HG03571 (cell line): Measurements from ENCODE around the gene GMCL2.
"Not testable (repeated sequence)": the region's sequence is repeated elsewhere in the genome, so short reads cannot be mapped to it uniquely, and the experiment has no call there.

Experiments
- ATAC-seq: cut with Tn5 transposase; IDR thresholded peaks from one replicate; pipeline ENCODE4 v1.9.1; 2021; ENCODE audit not compliant: unreplicated experiment

The GMCL2 gene

DNA sequence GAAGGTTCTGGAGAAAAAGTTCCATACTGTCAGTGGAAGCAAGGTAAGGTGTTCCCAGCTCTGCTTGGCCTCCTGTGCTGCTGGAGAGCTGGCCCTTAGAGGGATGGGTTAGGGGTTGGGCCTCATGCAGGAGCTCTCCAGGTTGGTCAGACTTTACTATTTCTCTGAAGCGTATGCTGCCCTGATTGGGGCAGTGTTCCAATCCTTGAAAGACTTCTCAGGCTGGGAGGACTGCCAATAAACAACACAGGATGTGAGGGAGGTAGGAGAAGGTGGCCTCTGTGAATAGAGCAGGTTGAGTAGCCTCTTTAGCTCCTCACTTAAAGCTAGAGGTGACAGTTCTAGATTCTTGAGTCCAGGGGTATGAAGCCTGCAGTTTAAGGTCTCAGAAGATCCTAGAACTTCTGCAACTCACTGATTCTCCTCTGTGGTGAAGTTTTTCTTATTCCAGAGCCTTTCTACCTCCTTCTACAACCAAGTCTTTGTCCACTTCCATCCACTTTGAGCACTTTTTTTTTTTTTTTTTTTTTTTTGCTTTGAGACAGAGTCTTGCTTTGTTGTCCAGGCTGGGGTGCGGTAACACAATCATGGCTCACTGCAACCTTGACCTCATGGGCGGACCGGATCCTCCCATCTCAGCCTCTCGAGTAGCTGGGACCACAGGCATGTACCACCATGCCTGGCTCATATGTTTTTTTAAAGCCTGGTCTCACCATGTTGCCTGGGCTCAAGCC, 20.2 kb upstream of the GMCL2 start:
- ATAC-seq: no peak

DNA sequence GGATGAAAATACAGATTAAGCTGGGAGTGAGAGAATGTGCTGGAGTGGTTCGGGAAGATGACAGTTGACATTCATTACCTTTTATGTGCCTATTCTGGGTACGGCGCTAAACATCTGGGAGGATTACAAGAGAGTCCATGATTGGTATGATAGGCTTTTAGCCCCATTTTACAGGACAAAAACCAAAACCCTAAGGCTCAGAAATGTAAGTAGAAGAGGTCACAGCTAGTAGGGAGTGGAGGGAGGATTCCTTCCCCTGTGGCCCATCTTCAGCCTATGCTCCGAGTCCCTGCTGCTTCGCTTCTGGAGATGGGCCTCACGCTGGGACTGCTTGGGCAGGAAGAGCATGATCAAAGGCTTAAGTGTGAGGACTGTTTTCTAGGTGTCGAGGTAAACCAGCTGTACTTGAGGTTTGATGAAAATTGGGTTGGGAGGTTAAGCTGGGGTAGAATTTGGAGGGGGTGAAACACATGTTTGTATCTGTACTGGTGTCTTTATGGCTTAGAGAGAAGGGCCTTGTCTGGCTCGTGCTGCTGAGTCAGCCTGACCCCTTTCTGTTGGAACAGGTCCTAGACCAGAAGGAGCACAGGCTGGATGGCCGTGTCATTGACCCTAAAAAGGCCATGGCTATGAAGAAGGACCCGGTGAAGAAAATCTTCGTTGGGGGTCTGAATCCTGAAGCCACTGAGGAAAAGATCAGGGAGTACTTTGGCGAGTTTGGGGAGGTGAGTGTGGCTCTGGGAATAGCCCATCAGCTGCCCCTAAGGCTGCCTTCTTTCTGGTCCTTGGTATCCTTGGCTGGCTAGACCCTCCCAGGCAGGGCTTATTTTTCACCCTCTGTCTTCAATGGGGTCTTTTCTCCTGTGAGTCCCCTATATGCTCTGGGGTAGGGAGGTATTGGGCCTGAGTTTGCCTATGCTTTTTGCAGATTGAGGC, 19.3 kb upstream of the GMCL2 start:
- no peak for ATAC-seq

DNA sequence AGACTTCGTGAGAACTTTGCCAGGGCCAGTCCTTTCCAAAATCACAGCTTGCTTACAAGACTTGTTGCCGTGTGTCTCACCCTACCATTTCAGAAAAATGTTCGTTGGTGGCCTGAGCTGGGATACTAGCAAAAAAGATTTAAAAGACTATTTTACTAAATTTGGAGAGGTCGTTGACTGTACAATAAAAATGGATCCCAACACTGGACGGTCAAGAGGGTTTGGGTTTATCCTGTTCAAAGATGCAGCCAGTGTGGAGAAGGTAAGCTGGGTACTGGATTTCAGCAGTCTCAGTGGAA, 18.5 kb upstream of the GMCL2 start:
- ATAC-seq: no peak

DNA sequence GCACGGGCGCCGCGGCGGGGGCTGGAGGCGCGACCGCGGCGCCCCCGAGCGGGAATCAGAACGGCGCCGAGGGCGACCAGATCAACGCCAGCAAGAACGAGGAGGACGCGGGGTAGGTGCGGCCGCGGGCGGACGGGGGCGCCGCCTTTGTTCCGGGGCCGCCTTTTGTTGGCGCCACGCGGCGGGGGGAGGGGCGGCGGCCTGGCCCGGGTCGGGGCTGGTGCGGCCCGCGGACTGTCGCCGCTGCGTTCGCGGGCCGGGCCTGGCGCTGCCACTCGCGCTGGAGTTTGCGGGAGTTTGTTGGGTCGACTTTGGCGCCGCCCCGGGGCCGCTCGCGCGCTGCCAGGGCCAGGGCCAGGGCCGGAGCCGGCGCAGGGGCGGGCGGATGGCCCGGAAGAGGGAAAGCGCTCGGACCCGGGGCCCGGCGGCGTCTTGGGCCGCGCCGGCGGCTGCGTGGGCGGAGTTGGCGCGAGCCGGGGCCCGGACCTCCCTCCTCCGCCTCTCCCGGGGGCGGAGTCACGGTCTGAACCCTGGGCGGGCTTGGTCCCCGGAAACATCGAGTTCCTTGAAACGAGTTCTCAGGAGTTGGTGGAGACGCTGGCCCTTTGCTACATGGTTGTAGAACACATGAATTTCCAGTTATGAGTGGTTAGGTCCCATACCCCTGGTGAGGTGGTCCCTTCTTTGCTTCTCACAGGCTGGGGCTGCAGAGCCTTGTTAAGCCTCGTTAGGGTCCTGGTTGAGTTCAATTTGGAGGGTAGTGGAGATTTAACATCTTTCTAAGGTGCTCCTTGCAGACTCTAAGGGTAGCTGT, 18.0 kb upstream of the GMCL2 start:
- peak; percentile 48 for ATAC-seq

DNA sequence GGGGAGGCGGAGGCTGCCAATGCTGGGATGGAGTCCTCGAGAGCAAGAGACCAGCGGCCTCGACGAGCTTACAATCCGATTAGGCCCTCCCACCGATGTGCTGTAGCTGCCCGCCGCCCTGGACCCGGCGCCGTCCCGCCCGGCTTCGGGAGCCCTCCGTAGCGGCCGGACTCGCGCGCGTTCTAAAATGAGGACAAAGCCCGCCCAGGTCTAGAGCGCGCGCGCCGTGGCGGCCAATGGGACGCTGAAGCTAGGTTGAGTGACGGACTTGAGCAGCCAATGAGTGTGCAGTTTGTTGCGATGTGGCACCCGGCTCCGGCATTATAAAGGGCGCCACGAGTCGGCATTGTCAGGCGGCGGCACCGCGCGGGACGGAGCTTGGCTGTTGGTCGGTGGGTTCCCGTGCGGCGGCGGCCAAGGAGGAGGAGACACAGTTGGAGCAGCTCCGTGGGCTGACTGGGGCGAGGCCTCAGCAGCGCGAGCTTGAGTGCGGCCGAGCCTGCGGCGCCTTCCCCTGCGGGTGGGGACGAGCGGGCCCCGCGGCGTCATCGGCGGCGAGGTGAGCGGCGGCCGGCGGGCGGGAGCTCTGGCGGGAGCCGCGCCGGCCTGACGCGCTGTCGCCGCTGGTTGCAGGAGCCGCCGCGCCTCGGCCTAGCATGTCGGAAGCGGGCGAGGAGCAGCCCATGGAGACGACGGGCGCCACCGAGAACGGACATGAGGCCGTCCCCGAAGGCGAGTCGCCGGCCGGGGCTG, 17.2 kb upstream of the GMCL2 start, which contains the start of gene HNRNPAB:
Gene HNRNPAB (plus strand): TSS at position 352 of the 753 bp plus-strand sequence. CDS start 305 bp downstream, at position 657.
- peak; percentile 76 for ATAC-seq

DNA sequence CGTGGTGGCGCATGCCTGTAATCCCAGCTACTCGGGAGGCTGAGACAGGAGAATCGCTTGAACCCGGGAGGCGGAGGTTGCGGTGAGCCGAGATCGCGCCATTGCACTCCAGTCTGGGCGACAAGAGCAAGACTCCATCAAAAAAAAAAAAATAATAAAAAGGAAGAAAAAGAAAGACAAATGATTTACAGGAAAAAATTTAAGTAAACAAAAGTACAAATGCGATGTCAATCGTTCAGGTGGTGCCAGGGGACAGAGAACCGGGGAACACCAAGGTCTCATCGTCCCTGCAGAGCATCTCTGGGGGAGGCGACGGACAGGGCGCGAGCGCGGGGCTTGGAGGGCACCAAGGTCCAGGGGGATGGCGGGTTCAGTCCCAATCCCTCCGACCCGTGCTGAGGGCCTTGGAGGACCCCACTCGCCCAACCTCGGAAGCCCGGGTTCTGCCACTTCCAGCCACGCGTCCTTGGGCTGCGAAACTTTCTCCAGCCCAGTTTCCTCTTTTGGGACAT, 16.6 kb upstream of the GMCL2 start:
- no peak for ATAC-seq

DNA sequence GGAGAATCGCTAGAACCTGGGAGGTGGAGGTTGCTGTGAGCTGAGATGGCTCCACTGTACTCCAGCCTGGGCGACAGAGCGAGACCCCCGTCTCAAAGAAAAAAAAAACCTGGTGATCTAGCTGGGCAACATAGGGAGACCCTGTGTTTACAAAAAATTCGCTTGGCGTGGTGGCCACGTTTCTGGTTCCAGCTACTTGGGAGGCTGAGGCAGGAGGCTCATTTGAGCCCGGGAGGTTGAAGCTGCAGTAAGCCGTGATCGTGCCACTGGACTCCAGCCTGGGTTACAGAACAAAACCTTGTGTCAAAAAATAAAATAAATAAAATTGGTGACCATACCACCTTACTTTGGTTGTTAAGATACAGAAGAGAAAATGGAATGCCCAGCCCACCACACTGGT, 15.4 kb upstream of the GMCL2 start:
- ATAC-seq: no peak

DNA sequence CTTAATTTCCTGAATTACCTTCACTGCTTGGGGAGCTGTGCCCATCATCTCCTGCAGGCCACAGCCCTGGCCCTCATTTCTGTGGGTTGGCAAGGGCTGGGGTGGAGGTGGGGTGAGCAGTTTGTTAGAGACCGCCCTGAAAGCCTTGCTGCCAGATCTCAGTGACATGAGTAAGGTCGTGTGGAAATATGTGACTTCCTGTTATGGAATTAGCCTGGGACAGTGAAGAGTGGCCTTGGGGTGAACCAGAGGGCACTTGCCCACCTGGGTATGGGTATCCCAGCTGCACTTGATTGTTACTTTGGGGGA, 14.7 kb upstream of the GMCL2 start:
- no peak for ATAC-seq

DNA sequence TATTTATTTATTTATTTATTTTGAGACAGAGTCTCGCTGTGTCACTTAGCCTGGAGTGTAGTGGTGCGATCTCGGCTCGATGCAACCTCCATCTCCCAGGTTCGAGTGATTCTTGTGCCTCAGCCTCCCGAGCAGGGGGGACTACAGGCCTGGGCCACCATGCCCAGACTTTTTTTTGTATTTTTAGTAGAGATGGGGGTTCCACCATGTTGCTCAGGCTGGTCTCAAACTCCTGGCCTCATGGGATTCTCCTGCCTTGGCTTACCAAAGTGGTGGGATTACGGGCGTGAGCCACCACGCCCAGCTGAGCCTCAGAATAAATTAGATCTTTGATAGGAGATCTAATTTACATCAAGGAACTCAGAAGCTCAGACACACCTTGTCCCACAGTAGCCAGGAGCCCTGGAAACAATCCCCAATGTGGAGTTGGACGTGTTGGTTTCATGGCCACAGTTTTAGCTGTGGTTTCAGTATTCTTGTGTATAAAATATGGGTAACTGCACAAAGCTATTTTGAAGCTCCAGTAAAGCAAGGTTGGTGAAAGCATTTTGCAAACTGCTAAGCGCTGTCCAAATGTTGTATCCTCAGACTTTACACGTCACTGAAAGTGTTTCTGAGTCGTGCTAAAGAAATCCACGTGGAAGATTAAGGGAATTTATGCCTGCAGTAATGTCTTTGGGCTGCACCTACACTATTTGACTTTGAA, 14.2 kb upstream of the GMCL2 start:
- no peak for ATAC-seq

DNA sequence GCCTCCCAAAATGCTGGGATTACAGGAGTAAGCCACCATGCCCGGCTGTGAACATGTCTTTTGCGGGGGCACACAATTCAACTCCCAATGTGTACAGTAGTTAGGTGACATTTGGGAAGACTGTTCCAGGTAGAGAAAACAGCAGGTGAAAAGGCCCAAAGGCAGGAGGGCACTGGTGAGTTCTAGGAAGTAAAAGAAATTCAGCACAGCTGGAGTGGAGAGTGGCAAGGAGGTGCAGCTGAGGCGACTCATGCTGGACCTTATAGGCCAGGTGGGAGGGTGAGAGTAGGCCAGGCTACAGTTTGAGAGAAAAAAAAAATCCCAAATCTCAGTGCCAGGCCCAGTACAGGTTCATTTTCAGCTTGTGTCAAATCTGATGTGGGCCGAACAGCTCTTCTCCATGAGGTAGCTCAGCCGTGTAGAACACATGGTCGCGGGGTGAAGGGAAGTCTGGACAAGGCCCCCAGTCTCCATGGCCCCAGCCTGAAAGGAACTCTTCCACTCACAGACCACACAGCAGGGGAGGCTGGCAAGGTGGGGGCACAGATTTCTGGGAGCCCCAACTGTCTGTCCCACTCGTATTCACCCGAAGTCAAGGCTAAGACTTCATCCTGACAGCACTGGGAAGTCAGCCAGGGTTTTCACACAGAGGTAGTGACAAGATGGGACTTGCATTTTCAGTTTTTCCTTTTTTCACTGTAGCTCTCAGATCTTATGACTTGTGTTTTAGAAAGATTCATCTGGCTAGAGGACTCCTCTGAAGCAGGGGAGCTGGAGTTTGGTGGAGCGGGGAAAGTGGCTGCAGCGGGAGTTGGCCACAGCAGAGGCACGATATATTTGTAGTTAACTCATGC, 12.6 kb upstream of the GMCL2 start:
- ATAC-seq: no peak

DNA sequence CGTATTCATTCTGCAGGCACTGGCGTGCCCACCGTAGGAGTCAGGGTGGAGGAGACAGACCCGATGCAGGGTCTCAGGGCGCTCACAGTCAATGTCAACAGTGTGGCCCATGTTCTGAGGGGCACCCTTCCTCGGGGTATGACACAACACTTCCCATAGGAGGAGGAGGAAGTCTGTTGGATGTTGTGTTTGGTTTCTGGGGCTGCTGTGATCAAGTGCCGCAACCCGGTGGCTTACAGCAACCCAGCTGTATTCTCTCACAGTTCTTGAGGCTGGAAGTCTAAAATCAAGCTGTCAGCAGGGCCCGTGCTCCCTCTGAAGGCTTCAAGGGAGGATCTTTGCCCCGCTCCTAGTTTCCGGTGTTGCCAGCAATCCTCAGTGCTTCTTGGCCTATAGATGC, 11.5 kb upstream of the GMCL2 start:
- no peak for ATAC-seq

DNA sequence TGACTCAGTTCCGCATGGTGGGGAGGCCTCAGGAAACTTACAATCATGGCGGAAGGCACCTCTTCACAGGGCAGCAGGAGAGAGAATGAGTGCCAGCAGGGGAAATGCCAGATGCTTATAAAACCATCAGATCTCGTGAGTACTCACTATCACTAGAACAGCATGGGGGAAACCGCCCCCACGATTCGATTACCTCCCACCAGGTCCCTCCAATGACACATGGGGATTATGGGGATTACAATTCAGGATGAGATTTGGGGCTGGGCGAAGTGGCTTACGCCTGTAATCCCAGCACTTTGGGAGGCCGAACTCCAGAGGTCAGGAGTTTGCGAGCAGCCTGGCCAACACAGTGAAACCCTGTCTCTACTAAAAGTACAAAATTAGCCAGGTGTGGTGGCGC, 11.0 kb upstream of the GMCL2 start:
- not testable (repeated sequence) for ATAC-seq

DNA sequence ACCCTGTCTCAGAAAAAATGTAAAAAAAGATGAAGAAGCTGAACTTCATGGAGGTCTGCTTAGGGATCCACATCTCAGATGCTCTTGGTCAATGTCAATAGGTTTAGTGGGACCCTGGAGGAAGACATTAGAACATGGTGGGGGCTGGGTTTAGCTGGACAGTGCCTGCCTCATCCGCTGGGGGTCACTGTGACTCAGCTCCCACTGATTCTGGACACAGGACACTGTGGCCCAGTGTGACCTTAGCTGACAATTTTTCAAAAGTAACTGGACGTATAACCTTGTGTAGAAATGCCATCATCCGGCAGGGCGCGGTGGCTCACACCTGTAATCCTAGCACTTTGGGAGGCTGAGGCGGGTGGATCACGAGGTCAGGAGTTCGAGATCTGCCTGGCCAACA, 9.8 kb upstream of the GMCL2 start:
- ATAC-seq: no peak

DNA sequence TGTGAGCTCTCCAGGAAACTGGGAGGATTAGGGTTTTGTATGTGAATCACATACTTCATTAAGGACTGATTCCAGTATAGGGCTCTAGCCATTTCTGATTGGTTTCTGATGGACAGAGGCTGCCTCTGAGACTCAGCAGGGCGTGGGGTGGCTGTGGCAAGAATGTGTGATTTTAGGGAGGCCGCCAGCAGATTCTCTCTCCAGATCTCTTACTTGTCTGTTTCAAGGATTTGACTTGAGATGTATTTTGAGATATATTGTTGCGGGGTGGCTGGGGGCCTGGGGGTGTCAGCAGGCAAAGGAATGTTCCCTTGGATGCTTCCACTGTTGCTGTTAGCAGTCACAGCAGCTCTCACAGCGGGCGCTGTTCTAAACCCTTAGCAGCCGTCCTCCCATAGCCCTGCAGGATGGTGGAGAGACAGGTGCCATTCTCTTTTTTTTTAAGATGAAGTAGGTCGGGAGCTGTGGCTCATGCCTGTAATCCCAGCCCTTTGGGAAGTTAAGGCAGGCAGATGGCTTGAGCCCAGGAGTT, 9.2 kb upstream of the GMCL2 start:
- no peak for ATAC-seq

DNA sequence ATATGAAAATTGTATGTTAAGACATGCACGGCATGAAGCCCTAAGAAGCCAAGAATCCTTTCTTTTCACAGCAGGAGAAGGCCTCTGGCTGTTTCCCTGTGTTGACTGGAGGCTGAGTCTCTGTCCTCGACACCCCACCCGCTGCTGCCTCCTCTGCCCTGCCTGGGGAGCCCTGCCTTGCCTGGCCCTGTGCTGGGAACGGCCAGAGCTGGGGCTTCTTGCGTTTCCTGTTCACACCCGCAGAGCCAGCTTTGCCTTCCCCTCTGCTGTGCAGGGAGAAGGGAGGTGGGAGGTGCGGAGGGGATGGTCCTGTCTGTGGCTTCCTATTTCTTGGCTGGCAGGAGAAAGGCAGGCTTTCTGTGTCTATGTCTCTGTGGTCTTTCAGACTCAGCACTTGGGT, 6.9 kb upstream of the GMCL2 start:
- no peak for ATAC-seq

DNA sequence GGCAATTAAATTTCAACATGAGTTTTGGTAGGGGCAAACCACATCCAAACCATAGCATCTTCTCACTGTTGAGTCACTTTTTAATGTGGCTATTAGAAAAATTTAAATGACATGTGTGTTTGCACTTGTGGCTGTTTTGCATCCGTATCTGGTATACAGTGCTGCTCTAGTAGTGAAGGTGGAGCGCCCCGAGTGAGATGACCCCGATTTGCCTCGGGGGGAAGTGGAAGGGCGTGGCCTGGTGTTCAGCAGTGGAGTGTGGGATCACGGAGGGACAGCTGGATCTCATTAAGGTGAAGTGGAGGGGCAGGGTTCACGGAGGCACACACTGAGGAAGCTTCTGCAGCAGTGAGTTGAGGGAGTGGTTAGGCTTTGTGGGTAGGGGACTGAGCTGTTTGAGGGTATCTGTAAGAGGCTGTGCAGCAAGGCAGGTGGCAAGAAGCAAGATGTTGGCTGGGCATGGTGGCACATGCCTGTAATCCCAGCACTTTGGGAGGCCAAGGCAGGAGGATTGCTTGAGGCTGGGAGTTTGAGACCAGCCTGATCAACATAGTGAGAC, 6.2 kb upstream of the GMCL2 start:
- ATAC-seq: no peak

DNA sequence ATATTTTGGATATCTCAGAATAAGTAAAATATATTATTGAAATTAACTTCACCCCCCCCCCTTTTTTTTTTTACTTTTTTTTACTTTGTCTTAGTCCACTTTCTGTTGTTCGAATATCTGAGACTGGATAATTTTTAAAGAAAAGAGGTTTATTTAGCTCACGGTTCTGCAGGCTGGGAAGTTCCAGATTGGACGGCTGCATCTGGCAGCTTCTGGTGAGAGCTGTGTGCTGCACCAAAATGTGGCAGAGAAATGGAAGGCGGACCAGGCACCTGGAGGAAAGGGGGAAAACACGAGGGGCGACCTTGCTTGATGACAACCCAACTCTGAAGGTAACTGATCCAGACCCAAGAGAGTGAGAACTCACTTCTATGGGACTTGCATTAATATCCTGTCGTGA, 5.6 kb upstream of the GMCL2 start:
- ATAC-seq: no peak

DNA sequence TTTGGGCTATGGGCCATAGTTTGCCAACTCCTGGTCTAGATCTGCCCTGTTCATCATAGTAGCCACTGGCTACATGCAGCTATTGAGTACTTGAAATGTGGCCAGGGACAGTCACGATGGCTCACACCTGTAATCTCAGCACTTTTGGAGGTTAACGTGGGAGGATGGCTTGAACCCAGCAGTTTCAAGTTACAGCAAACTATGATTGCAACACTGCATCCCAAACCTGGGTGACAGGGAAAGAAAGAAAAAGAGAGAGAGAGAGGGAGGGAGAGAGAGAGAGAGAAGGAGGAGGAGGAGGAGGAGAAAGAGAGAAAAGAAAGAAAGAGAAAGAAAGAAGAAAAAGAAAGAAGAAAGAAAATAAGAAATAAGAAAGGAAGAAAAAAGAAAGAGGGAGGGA, 5.1 kb upstream of the GMCL2 start:
- ATAC-seq: no peak

DNA sequence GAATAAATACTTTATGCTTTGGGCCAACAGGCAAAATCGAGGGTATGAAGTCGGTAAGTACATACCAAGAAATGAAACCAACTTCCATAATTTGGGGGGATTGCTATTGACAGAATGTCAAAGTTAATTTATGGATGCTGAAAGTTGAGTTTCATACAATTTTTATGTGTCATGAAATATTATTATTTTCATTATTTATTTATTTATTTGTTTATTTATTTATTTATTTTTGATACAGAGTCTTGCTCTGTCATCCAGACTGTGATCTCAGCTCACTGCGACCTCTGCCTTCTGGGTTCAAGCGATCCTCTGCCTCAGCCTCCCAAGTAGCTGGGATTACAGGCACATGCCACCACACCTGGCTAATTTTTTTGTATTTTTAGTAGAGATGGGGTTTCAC, 4.5 kb upstream of the GMCL2 start:
- ATAC-seq: no peak
